Natural killer cell (primary cell): ENCODE measurements around the gene RYR3. TPM values are rescaled to one million over a fixed set of nuclear protein-coding genes. Genes with fewer than 3 reads are reported as not detected.
"Not testable (repeated sequence)": the region's sequence is repeated elsewhere in the genome, so short reads cannot be mapped to it uniquely, and the experiment has no call there.

Source experiments
- ATAC-seq, 3 donors: fragments of 150-1000 bp in 2 of 3; fragments of 200-7000 bp in 1 of 3; cut with Tn5 transposase; 1 replicate in 1 of 3; 2 replicates in 2 of 3; pipeline ENCODE4 v1.10.0; 2021; ENCODE audit warnings: mild to moderate bottlenecking in 2 of 3, moderate library complexity in 2 of 3
- DNase-seq, 2 donors: peaks; one replicate each; pipeline versions ENCODE4 v3.0.0 to v3.0.0-alpha.2; 2013 to 2021; ENCODE audit warnings: mixed read lengths in 1 of 2
- H3K27ac ChIP-seq: one replicate; pipeline ENCODE4 v1.5.1; 2013; ENCODE audit warnings: mild to moderate bottlenecking, low read length
- H3K27me3 ChIP-seq: one replicate; pipeline ENCODE4 v1.6.1; 2013; ENCODE audit warnings: low read length; ENCODE audit not compliant: control insufficient read depth, insufficient read depth
- H3K36me3 ChIP-seq: one replicate; pipeline ENCODE4 v1.6.1; 2013; ENCODE audit warnings: low read length; ENCODE audit not compliant: control insufficient read depth, insufficient read depth
- H3K4me1 ChIP-seq: one replicate; pipeline ENCODE4 v1.6.1; 2013; ENCODE audit warnings: low read length; ENCODE audit not compliant: control insufficient read depth, insufficient read depth
- H3K4me3 ChIP-seq: one replicate; pipeline ENCODE4 v1.5.1; 2013; ENCODE audit warnings: low read length
- H3K9me3 ChIP-seq: one replicate; pipeline ENCODE4 v1.6.1; 2013; ENCODE audit warnings: low read length; ENCODE audit not compliant: control insufficient read depth, insufficient read depth
- H3K27ac Mint-ChIP-seq, 2 donors: one replicate each; pipeline ENCODE4 v1.8.0; 2022; ENCODE audit warnings: mild to moderate bottlenecking in 2 of 2, mixed read lengths in 2 of 2, moderate library complexity in 1 of 2
- H3K27me3 Mint-ChIP-seq, 2 donors: one replicate each; pipeline ENCODE4 v1.8.0; 2022; ENCODE audit warnings: low read depth in 2 of 2, mixed read lengths in 2 of 2
- H3K36me3 Mint-ChIP-seq: one replicate; pipeline ENCODE4 v1.8.0; 2022; ENCODE audit warnings: mixed read lengths
- H3K4me1 Mint-ChIP-seq, 2 donors: one replicate each; pipeline ENCODE4 v1.8.0; 2022; ENCODE audit warnings: mixed read lengths in 2 of 2
- H3K4me3 Mint-ChIP-seq: one replicate; pipeline ENCODE4 v1.8.0; 2022; ENCODE audit warnings: mild to moderate bottlenecking, moderate library complexity, mixed read lengths
- H3K9me3 Mint-ChIP-seq, 2 donors: one replicate each; pipeline ENCODE4 v1.8.0; 2022; ENCODE audit warnings: mixed read lengths in 2 of 2
- WGBS: methylation state at CpG from one replicate; pipeline ENCODE4 v1.1.7; 2013; ENCODE audit warnings: missing lambda C conversion rate; ENCODE audit not compliant: insufficient coverage; 5-methylcytosine and 5-hydroxymethylcytosine counted together
- intact Hi-C: fragments of 100-400 bp; cut with micrococcal nuclease; formaldehyde crosslinking; loops from one replicate; pipeline ENCODE4 v1.14.2; 2022
- total RNA-seq, 4 donors: library from RNA; stranded (reverse); fragments of 120-200 nt in 1 of 4; gene quantifications; one replicate each; pipeline versions ENCODE4 v1.2.3 to v1.2.4, GENCODE V29; 2013 to 2022
- TF ChIP-seq, protein P1 (sequence below): fragments of 200-600 bp; IDR thresholded peaks from one replicate; pipeline ENCODE4 v1.8.0; 2022; ENCODE audit warnings: antibody characterized with exemption

RYR3 gene
- total RNA-seq, 3 donors from 2014 or later (not counting 1 experiment from before 2014, with no cell fraction given) = 0.09 to 6.2 TPM; not detected in 1

DNA sequence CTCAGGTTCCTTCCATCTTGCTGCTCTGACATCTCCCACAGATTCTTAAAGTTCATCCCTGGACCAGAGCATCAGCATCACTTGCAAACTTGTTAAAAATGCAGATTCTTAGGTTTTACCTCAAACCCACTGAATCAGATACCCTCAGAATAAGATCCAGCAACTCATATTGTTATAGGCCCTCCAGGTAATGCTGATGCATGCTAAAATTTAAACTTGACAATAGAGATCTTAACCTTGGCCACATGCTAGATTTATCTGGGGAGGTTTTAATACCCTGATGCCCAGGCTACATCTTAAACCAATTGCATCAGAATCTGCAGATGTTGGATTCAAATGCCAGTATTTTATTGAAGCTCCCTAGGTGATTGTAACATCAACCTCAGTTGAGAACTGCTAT, 256.9 kb downstream of the RYR3 start:
- Histone ChIP-seq H3K4me3 (no peak overlapping the region), H3K27me3 (no peaks in the 10 kb centered on the region), H3K9me3 (no peaks in the 10 kb centered on the region), H3K4me1 (no peaks in the 10 kb centered on the region), H3K36me3 (no peaks in the 10 kb centered on the region), H3K27ac (no peak overlapping the region)
- ATAC-seq = no peak
- TF ChIP-seq, protein P1, sequence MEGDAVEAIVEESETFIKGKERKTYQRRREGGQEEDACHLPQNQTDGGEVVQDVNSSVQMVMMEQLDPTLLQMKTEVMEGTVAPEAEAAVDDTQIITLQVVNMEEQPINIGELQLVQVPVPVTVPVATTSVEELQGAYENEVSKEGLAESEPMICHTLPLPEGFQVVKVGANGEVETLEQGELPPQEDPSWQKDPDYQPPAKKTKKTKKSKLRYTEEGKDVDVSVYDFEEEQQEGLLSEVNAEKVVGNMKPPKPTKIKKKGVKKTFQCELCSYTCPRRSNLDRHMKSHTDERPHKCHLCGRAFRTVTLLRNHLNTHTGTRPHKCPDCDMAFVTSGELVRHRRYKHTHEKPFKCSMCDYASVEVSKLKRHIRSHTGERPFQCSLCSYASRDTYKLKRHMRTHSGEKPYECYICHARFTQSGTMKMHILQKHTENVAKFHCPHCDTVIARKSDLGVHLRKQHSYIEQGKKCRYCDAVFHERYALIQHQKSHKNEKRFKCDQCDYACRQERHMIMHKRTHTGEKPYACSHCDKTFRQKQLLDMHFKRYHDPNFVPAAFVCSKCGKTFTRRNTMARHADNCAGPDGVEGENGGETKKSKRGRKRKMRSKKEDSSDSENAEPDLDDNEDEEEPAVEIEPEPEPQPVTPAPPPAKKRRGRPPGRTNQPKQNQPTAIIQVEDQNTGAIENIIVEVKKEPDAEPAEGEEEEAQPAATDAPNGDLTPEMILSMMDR = no peak
- intact Hi-C loops = no loop called here
- H3K27me3 Mint-ChIP-seq = peaks cover 0 to 14% of the 10 kb centered on the region in 2 donors
- peaks cover 0 to 2% of the 10 kb centered on the region in 2 donors for H3K9me3 Mint-ChIP-seq
- H3K4me3 Mint-ChIP-seq = no peak overlapping the region
- H3K36me3 Mint-ChIP-seq = no peaks in the 10 kb centered on the region
- DNase-seq = no peak
- no peaks in the 10 kb centered on the region for H3K4me1 Mint-ChIP-seq
- H3K27ac Mint-ChIP-seq = no peak overlapping the region

DNA sequence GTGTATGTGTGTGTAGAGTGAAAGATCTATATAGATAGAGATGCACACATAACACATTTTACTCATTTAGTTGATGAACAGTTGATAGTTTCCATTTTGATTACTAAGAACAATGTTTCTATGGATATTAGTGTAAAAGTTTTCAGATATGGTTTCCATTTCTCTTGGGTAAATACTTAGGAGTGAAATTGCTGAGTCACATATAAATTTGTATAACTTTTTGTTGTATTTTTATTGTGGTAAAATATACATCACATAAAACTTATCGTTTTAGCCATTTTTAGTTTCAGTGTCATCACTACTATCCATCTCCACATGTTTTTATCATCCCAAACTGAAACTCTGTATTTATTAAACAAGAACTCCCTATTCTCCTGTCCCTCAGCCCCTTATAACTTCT, 258.3 kb downstream of the RYR3 start:
- peaks cover 0 to 2% of the 10 kb centered on the region in 2 donors for H3K9me3 Mint-ChIP-seq
- no peaks in the 10 kb centered on the region for H3K36me3 Mint-ChIP-seq
- no peaks in the 10 kb centered on the region for H3K4me1 Mint-ChIP-seq
- H3K27ac Mint-ChIP-seq = no peak overlapping the region
- no peak overlapping the region for H3K4me3 ChIP-seq
- H3K27me3 Mint-ChIP-seq = peaks cover 0 to 14% of the 10 kb centered on the region in 2 donors
- TF ChIP-seq, protein P1 = no peak
- H3K4me1 ChIP-seq = no peaks in the 10 kb centered on the region
- DNase-seq (no peak), ATAC-seq (no peak)
- H3K4me3 Mint-ChIP-seq = no peak overlapping the region
- no peaks in the 10 kb centered on the region for H3K27me3 ChIP-seq
- H3K36me3 ChIP-seq = no peaks in the 10 kb centered on the region
- intact Hi-C loops = no loop called here
- no peak overlapping the region for H3K27ac ChIP-seq
- WGBS = 50% methylated on average over 1 of the region's 1 CpG
- no peaks in the 10 kb centered on the region for H3K9me3 ChIP-seq

DNA sequence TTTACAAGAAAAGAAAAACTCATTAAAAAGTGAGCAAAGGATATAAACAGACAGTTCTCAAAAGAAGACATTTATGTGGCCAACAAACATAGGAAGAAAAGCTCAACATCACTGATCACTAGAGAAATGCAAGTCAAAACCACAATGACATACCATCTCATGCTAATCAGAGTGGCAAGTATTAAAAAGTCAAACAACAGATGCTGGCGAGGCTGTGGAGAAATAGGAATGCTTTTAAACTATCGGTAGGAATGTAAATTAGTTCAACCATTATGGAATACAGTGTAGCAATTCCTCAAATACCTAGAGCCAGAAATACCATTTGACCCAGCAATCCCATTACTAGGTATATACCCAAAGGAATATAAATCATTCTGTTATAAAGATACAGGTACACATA, 267.1 kb downstream of the RYR3 start:
- no CpG with 5 or more reads among the region's 2 CpGs for WGBS
- H3K9me3 Mint-ChIP-seq, H3K4me1 ChIP-seq, H3K4me1 Mint-ChIP-seq, H3K27ac ChIP-seq, intact Hi-C loops, H3K27ac Mint-ChIP-seq, H3K4me3 Mint-ChIP-seq, H3K4me3 ChIP-seq, H3K27me3 Mint-ChIP-seq, H3K27me3 ChIP-seq, ATAC-seq, H3K36me3 Mint-ChIP-seq, H3K9me3 ChIP-seq, H3K36me3 ChIP-seq, DNase-seq: not testable (repeated sequence)

DNA sequence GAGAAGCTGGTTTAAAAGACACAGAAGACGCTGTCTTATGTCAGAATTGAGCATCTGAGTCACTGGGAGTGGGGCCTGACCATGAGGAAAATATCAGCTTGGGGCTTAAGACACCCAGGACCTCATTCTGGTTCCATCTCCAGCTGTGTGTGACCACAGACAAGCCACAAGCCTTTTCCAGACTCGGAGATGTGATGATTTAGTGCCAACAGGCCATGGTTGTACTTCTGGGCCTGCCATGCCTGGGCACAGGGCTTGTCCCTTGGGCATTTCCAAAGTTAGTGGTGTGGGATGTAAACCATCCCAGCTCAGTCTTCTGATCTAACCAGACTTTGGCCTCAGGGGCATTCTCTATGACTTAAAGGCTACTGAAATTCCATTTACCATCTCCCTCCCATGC, 269.8 kb downstream of the RYR3 start:
- Histone ChIP-seq H3K4me1 (no peaks in the 10 kb centered on the region), H3K27ac (no peak overlapping the region), H3K36me3 (no peaks in the 10 kb centered on the region), H3K4me3 (no peak overlapping the region), H3K27me3 (no peaks in the 10 kb centered on the region), H3K9me3 (no peaks in the 10 kb centered on the region)
- Mint-ChIP-seq H3K9me3 (peaks cover under 1 to 5% of the 10 kb centered on the region in 2 donors), H3K4me3 (no peak overlapping the region), H3K27me3 (peaks cover 0 to 5% of the 10 kb centered on the region in 2 donors), H3K27ac (no peak overlapping the region), H3K36me3 (no peaks in the 10 kb centered on the region), H3K4me1 (no peaks in the 10 kb centered on the region)
- intact Hi-C loops = no loop called here
- DNase-seq (no peak), ATAC-seq (no peak)
- 79% methylated on average over 2 of the region's 2 CpGs for WGBS
- TF ChIP-seq, protein P1 = no peak
